CD4-positive, alpha-beta T cell treated with Interleukin-17A for 4 hours (primary cell): ENCODE data around the gene SLC5A5.

Experiments
- DNase-seq: peaks from one replicate; pipeline ENCODE4 v3.0.0-alpha.2; 2020; ENCODE audit warnings: mixed read lengths

The SLC5A5 gene

DNA sequence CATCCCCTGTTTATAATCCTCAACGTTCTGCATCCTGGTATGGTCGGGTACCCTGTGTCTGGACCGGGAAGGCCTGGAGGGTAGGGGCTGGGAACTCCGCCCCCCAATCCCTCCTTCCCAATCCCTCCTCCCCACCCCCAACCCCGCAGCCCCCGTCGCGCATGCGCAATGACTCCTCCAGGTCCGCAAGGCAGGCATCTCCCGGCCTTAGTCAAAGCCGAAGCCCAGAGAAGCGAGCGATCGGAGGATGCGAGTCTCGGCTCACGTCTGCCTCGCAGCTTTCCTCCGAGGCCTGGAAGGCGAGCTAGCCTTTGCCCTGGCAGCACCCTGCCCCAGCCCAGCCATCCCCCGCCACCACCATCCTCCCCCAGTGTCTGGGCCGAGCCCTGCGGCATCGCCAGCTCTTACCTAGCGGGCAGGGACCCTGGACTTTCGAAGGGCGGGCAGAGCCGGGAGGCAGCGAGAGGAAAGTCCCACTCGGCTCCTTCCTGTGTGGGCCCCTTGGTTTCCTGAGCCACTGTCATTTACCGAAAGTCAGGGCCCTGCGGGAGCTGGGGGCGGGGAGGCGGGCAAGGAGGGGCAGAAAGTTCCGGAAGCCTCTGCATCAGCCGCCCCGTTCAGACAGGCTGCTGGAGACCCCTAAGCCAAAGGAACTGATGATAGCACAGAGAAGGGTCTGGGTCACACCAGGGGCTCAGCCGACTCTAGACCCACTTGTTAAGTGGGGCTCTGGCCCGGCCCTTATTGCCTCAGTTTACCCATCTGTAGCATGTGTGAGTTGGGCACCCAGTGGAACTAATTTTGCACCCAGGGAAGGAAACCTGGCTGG lies 24.0 kb upstream of the SLC5A5 start, which contains the start of gene JAK3:
JAK3 (minus strand) TSS at position 445 of the 829 bp plus-strand sequence. CDS start 3,565 bp downstream, outside the sequence.
- DNase-seq: peak; percentile 86

DNA sequence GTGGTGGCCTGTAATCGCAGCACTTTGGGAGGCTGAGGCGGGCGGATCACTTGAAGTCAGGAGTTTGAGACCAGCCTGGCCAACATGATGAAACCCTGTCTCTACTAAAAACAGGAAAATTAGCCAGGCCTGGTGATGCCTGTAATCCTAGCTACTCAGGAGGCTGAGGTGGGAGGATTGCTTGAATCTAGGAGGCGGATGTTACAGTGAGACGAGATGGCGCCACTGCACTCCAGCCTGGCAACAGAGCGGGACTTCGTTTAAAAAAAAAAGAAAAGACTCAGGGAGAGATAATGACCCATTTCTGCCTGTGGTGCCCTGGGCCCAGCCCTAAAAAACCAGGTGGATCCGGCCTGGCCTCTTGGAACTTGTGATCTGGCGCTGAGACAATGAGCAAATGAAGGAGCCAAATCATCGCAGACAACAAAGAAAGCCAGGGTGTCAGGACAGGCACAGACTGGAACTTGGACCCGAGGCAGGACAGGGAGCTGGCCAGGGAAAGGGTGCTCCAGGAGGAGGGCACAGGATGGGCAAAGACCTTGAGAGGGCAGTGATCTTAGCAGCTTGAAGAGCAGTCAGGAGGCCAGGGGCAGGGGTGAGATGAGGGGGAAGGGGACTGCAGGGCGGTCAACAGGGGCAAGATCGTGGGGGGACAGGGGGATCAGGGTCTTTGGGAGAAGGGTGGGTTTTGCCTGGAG lies 23.0 kb upstream of the SLC5A5 start:
- no peak for DNase-seq

DNA sequence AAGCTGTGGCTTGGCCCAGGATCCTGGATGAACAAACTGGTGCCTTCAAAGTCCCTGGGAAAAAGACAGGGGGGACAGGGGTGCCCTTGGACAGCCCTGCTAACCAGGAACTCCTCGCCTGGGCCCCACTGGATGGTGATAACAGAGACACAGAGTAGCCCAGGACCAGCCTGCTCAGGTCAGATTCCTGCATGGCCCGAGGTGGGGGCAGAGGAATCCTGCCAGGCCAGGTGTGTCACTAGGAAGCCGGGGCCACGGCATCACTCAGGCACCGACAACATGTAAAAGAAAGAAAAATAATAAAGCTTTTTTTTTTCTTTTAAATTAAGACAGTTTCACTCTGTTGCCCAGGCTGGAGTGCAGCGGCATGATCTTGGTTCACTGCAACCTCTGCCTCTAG lies 17.7 kb upstream of the SLC5A5 start:
- DNase-seq: no peak

DNA sequence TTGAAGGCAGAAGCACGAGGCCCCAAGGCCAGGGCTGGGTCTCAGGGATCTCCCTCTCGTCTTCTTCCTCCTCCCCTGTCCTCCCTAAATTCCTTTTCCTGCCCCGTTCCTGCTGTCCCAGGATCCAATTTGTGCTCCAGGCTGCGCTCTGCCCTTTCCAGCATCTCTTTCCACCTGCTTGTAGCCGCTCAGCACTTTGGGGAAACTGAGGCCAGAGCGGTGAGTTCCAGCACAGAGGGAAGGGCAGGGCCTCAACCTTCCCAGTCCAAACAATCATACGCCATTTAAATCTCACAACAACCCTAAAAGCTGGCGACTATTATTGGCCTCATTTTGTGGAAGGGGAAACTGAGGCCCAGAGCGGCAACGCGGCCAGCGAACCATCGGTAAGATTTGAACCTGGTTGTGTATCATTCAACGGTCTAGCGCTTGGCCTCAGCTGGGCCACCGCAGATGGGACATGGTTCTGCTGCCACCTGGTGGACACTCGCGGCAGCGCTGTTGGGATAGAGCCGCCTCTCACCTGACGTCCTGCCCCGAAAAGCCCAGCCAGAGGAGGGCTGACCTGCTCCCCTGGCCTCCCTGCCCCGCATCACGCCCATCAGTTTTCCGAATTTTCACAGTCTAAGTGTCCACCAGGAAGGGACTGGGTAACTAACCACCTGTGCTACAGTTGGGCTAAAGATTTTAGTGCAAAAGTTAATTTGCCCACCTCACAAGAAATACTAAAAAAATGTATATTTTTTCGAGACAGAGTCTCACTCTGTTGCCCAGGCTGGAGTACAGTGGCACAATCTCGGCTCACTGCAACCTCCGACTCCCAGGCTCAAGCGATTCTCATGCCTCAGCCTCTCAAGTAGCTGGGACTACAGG lies 16.2 kb upstream of the SLC5A5 start:
- peak; percentile 93 for DNase-seq

DNA sequence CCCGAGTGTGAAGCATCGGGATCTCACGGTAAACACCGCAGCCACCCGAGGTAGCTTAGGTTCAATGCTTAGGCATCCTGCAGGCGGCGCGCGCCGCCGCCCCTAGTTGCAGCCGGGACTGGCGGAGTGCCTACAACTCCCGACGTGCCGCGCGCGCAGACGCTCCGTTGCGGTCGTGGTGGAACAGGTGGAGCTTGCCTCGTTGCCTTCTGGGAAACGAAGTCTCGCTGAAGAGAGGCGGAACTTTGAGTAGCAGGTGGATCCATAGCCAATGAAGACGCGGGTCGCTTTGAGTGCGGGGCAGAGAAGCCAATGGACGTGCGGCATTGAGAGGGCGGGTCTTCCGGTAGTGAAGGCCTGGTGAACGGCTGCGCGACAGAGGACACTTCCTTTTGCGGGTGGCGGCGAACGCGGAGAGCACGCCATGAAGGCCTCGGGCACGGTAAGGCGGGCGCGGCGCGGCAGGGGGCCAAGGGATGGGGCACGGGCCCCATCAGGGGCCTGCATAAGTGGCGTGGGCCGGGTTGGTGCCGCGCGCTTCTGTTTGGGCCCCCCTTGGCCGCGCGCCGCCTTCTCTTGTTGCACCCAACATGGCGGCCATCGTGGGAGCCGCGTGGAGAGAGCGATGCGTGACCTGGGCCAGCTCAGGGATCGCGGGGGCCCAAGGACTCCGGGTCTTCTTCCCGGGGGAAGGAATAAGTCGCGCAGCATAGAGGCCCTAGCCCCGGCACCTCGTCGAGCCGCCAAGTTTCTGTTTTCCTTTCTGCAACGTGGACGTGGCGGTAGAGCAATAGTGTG lies 12.0 kb upstream of the SLC5A5 start, which contains the start of gene RPL18A:
RPL18A (plus strand) TSS at position 378 of the 798 bp plus-strand sequence; CDS start at position 425, 47 bp downstream.
- DNase-seq: peak; percentile 98

DNA sequence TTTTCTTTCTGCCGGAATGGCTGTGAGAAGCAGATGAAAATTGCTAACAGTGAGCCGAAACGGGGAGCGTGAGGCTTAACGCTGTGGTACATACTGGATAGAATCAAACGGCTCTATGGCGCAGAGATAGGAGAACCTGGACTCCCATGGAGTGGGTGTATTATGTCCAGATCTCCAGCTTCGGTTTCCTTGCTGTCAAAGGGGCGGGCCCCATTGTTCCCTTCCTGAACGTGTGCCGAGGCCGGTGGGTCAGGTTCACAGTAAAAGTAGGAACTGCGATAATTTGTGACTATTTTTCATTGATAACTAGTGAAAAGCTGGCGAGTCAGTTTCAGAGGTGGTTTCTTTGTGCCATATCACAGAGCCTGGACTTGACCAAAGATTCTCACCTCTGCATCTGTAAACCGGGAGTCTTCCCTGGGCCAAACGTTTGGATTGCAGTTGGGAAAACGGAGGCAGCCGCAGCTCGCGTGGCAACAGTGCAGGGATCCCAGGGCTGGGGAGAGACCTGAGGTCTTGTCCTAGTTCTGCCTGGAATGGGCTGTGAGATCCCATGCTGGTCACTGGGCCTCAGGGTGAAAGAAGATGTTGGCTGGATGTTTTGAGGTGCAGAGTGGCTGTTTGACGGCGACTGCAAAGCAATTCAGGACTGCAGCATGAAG lies 11.3 kb upstream of the SLC5A5 start:
- DNase-seq: no peak

DNA sequence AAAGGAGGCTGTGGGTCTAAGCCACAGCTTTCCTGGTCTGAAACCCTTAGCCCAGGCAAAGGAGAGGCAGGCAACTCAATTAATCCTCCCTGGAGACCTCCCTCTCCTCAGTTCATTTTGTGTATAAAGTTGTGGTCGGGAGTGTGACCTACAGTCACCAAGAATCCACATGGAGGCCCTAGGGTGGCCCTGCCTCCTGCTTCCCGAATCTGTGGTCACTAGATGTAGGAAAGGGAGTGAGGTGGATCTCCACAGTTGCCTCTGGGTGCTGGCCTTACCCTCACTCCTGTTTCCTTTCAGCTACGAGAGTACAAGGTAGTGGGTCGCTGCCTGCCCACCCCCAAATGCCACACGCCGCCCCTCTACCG lies 10.8 kb upstream of the SLC5A5 start:
- DNase-seq: no peak

DNA sequence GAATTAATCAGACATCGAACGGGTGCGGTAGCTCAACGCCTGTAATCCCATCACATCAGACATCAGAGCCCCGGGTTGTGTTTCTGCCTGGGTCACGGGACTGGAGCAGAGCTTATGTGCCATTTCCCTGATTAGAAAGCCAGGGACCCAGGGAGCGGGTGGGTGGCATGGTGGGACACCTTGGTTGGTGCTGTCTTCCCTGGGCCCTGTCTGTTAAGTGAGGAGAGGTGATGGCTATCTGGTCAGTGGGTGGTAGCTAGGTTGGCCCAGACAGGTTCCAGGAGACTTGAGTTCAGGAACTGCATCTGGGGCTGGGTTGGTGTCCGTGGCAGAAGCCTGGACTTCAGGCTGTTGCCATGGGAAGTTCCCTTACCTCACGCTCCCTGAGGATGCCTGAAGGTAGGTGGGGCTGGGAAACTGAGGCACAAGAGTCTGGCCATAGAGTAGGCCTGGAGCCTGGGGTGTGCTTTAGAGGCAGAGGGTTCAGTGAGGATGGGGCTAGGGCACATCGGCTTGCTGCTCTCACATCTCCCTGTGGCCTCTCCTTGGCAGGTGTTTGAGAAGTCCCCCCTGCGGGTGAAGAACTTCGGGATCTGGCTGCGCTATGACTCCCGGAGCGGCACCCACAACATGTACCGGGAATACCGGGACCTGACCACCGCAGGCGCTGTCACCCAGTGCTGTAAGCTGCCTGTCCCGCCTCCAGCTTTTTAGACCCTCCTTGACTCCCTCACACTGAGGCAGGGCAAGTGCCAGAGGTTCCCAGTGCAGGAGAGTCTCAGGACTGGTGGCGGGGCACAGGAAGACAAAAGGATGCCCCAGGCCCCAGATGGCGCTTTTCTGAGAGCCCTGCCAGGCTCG lies 10.0 kb upstream of the SLC5A5 start:
- no peak for DNase-seq

DNA sequence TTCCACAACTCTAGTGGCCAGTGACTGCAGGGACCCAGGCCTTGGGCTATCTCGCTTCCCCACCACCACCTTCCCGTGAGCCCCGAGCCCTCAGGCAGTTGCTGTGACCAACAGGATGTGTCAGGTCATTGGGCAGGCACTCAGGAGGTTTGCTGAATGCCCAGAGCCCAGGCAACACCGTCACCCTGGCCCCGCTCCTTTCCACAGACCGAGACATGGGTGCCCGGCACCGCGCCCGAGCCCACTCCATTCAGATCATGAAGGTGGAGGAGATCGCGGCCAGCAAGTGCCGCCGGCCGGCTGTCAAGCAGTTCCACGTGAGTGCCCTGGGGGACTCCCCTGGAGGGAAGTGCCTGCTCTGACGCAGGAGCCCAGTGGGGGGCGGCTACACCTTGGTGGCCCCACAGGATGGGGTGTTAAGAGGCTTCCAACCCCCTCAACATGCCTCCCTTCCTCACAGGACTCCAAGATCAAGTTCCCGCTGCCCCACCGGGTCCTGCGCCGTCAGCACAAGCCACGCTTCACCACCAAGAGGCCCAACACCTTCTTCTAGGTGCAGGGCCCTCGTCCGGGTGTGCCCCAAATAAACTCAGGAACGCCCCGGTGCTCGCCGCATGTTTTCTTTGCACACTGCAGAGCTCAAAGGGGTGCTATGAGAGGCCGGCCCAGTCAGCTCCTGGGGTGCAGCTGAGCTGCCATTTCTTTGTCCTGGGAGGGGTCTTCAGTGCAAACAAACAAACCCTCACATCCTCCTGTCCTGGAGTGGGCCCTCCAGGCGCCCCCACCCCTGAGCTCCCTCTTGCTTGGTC lies 8.8 kb upstream of the SLC5A5 start:
- no peak for DNase-seq

DNA sequence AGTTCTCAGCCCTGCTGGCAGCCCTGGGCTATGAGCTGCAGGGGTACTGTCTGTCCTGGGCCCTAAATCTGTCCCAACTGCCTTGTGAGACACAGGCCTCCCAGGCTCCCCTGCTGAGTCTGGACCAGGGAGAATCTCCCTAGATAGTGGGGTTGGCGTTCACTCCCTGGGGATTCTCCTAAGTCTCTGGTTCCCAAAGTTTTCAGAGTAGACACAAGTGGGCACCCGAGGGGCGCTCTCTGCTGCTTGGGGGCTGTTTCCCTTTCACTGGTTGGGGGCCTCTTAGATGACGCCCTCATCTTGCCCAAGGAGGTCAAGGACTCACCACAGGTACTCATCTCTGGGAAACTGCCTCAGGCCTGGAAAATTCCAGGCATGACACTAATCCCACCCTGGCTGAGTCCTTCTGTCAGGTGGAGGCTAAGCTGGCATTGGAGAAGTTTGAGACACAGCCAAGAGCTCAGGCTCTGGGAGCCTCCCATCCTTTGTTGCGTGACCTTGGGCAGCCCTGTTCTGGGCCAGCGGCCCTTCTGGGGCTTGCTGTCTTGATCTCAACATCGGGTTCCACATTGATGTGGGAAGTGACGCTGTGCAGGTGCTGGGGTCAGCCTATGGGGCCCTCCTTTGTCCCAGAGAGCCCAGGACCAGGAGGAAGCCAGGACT lies 8.1 kb upstream of the SLC5A5 start:
- DNase-seq: no peak

DNA sequence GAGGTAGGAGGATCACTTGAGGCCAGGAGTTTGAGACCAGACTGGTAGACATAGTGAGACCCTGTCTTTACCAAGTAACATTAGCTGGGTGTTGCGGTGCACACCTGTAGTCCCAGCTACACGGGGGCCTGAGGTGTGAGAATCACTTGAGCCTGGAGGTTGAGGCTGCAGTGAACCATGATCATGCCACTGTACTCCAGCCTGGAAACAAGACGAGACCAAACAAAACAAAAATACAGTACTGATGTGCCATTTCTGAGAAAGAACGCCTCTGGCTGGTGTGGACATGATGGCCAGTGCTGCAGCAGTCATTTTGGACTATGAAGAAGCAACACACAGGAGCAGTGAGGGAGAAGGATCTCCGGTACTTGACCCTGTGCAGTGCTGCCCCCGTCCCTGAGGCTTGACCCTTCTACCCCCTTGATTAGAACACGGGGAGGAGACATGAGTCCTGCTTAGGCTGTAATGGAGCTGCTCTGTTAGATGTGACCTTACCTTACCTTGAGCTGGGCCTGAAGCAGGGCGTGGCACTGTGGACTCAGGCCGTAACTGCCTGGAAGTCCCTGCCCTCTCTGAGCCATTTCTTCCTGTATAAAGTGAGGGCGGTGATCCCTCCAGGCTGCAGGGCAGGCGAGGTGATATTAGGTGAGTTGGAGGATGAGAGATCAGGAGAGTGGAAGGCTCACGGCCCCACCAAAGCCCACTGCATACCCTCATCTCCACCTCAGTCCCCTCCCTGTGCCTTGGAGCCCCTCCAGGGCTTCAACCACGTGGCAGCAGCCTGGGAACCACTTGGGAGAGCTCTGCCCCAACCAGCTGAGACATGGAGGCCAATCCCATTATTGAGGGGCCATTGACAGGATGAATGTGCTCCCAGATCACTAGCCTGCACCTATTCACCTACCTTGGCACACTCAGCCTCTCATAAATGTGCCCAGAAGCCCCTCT lies 6.1 kb upstream of the SLC5A5 start:
- no peak for DNase-seq

DNA sequence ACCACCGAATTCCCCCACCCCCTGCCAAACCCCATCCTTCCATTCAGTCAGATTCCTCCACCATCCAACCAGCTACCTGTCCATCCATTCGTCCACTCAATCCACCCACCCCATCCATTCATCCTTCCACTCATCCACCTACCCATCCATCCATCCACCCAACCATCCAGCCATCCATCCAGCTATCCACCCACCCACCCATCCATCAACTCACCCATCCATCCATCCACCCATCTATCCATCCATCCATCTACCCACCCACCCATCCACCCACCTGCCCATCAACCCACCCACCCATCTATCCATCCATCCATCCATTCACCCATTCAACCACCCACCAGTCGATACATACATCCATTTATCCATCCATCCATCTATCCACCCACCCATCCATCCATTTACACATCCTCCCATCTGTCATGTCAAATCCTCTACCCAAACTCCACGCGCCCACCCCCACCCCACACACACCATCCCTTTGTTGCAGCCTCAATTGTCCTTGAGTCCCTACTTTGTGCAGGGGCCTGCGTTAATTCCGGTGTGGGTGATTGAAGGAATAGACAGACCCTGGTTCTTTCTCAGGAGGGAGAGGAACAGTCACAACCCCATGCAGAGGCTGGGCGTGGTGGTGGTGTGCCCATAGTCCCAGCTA lies 5.3 kb upstream of the SLC5A5 start:
- no peak for DNase-seq

DNA sequence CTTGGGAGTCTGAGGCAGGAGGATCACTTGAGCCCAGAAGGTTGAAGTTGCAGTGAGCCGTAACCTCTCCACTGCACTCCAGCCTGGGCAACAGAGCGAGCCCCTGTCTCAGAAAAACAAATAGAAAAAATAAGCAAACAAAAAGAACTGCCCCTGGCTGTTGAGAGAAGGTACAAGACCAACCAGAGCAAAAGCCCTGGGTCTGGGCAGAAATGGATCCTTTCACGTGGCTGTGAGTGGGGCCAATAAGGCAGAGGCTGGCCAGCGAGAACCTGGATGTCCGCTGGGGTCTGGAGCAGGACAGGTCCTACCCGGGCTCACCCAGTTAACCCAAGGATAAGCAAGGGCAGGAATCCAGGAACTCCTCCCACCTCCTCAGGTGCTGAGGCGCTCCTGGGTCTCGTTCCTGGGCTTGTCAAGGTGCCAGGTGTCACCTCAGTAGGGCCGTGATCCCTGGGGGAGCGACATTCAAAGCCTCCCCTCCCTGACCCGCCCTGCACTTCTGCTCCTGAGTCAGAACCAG lies 4.7 kb upstream of the SLC5A5 start:
- DNase-seq: no peak

DNA sequence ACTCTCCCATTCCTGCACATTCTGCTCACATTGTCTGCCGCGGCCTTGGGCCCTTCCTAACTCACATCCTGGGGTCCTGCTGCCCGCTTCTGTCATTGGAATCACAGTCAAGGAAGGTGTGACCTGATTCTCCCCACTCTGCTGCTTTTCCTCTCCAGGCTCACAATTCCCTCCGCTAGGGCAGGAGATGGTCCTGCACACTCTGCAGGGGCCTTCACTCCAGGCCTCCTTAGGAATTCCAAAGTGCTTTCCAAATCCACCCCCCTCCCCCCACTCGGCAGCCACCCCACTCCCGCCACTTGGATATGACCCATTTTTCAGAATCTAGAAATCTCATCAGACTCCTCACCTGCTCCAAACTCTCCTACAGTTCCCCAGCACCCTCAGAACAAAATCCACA lies 3.1 kb upstream of the SLC5A5 start:
- DNase-seq: no peak

DNA sequence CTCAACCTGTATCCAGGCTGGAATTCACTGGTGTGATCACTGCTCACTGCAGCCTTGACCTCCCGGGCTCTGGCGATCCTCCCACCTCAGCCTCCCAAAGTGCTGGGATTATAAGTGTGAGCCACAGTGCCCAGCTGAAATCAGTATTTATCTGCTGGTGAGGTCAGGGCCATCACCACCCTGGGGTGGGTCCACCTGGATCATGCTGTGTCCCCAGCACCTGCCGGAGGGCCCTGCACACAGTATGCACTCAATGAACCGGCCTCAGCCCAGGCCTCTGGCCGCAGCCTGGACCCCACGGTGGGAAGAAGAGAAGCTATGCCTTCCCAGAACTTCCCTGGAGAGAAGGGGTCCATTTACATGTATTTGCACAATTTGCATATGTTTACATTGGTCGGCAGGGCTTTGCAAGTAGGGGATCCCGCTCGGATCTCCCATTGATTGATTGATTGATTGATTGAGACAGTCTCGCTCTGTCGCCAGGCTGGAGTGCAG lies 2.6 kb upstream of the SLC5A5 start:
- DNase-seq: no peak

DNA sequence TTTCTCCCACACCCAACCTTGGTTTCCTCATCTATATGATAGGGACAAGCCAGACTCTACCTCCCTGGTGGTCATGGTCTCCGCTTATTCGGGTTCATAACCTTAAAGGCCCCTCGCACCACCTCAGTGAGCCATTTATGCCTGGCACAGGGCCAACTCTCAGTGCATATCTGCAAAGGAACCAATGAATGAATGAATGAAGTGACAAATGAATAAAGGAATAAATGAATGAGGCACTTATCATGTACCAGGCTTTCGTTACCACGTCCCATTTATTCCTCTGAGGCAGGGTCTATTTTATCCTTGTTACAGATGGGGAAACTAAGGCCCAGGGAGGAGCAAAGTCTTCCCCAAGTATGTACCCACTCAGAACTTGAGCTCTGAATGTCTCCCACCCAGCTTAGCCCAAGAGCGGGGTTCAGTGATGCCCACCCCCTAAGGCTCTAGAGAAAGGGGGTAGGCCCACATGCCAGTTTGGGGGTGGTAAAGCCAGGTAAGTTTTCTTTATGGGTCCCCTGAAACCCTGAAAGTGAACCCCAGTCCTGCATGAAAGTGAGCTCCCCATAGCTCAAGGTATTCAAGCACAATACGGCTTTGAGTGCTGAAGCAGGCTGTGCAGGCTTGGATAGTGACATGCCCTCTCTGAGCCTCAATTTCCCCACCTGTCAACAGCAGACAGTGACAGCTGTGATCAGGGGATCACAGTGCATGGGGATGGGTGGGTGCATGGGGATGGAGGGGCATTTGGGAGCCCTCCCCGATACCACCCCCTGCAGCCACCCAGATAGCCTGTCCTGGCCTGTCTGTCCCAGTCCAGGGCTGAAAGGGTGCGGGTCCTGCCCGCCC lies 490 bp upstream of the SLC5A5 start:
- DNase-seq: no peak
